GM12878 (cell line): ENCODE measurements around the gene GLG1. TPM values are rescaled to one million over a fixed set of nuclear protein-coding genes. Genes with fewer than 3 reads are reported as not detected.

ENCODE experiments used
- ATAC-seq: fragments of 200-7000 bp; cut with Tn5 transposase; 3 replicates; pipeline ENCODE4 v1.9.1; 2020; ENCODE audit warnings: mild to moderate bottlenecking, moderate library complexity
- BruUV-seq: library from RNA; stranded (reverse); fragments of 400-500 nt; replicated peaks from 2 replicates; lab custom pipeline; 2021; lab: Mats Ljungman, UMichigan
- CTCF ChIA-PET: fragments of 300-600 bp; sonication (Branson Sonifier 250); formaldehyde crosslinking; extraction: SDS; loops from one replicate; lab custom pipeline; 2021; ENCODE audit warnings: inconsistent platforms; lab: Yijun Ruan, JAX
- POLR2A ChIA-PET: fragments of 350-600 bp; formaldehyde crosslinking; extraction: SDS; loops from one replicate; lab custom pipeline; 2021; ENCODE audit warnings: inconsistent platforms; lab: Charles Lee
- RAD21 ChIA-PET: fragments of 300-600 bp; sonication (Branson Sonifier 250); formaldehyde crosslinking; loops from one replicate; lab custom pipeline; 2023; ENCODE audit warnings: antibody characterized with exemption; ENCODE audit not compliant: unreplicated experiment; lab: Charles Lee
- SMC1A ChIA-PET: fragments of 300-600 bp; sonication (Branson Sonifier 250); formaldehyde crosslinking; loops from one replicate; lab custom pipeline; 2023; ENCODE audit not compliant: unreplicated experiment, uncharacterized antibody; lab: Charles Lee
- DNase-seq: peaks from one replicate; pipeline ENCODE4 v3.0.0-alpha.2; 2011; ENCODE audit warnings: low read depth, low spot score
- FAIRE-seq: peaks from 3 replicates; lab custom pipeline; 2011; peaks lifted over from hg19 to GRCh38; lab: Jason Lieb, UNC
- H2AFZ ChIP-seq: 2 replicates; pipeline ENCODE4 v1.6.0; 2011; ENCODE audit warnings: low read depth, low read length, control low read depth; ENCODE audit not compliant: control insufficient read depth
- H3K27ac ChIP-seq: 2 replicates; pipeline ENCODE4 v1.5.1; 2011; ENCODE audit warnings: control low read depth; ENCODE audit not compliant: control insufficient read depth, insufficient read depth
- H3K27me3 ChIP-seq, 2 experiments: replicated peaks in 1 of 2; 2 replicates each; pipeline versions ENCODE4 v1.6.0 to v1.6.1; 2011; ENCODE audit warnings: low read length in 1 of 2; ENCODE audit not compliant: control insufficient read depth in 2 of 2, insufficient read depth in 2 of 2
- H3K36me3 ChIP-seq, 2 experiments: 2 replicates each; pipeline ENCODE4 v1.5.1; 2011; ENCODE audit warnings: low read length in 1 of 2; ENCODE audit not compliant: control insufficient read depth in 2 of 2, insufficient read depth in 2 of 2
- H3K4me1 ChIP-seq: 2 replicates; pipeline ENCODE4 v1.6.1; 2011; ENCODE audit warnings: mild to moderate bottlenecking, low read length, moderate library complexity, mixed read lengths; ENCODE audit not compliant: control insufficient read depth, insufficient read depth
- H3K4me2 ChIP-seq: 2 replicates; pipeline ENCODE4 v1.6.0; 2011; ENCODE audit warnings: control low read depth; ENCODE audit not compliant: control insufficient read depth, insufficient read depth
- H3K4me3 ChIP-seq: fragments of 200-600 bp; sonication (generic); 2 replicates; pipeline ENCODE4 v1.5.1; 2016
- H3K79me2 ChIP-seq: 2 replicates; pipeline ENCODE4 v1.6.0; 2011; ENCODE audit warnings: low read length; ENCODE audit not compliant: control insufficient read depth, insufficient read depth
- H3K9ac ChIP-seq: 2 replicates; pipeline ENCODE4 v1.8.0; 2011; ENCODE audit warnings: low read length, control low read depth, mixed read lengths; ENCODE audit not compliant: control insufficient read depth, insufficient read depth
- H3K9me3 ChIP-seq: replicated peaks from 3 replicates; pipeline ENCODE4 v1.5.1; 2011; ENCODE audit warnings: mild to moderate bottlenecking, low read length; ENCODE audit not compliant: control insufficient read depth, insufficient read depth
- H4K20me1 ChIP-seq: 2 replicates; pipeline ENCODE4 v1.6.0; 2011; ENCODE audit not compliant: control insufficient read depth, insufficient read depth
- EP300 ChIP-seq, 2 experiments: fragments of 150-350 bp in 1 of 2; IDR thresholded peaks; 2 replicates each; pipeline ENCODE4 v1.6.1; 2011 to 2012; ENCODE audit warnings: low read depth in 2 of 2, low read length in 2 of 2, borderline replicate concordance in 1 of 2, improper control_type of control experiment in 1 of 2, inconsistent platforms in 1 of 2; ENCODE audit not compliant: control insufficient read depth in 1 of 2
- HDAC2 ChIP-seq: fragments of 200-600 bp; sonication (generic); IDR thresholded peaks from 2 replicates; pipeline ENCODE4 v1.6.1; 2017
- MTA3 ChIP-seq: IDR thresholded peaks from 2 replicates; pipeline ENCODE4 v1.6.1; 2012; ENCODE audit warnings: low read length, inconsistent platforms, borderline replicate concordance
- PAX5 ChIP-seq: IDR thresholded peaks from 2 replicates; pipeline ENCODE4 v1.6.1; 2011; ENCODE audit warnings: low read depth, low read length, borderline replicate concordance
- SUZ12 ChIP-seq: fragments of 200-600 bp; sonication (generic); IDR thresholded peaks from one replicate; pipeline ENCODE4 v1.6.1; 2018; ENCODE audit warnings: antibody characterized with exemption, mild to moderate bottlenecking; ENCODE audit not compliant: unreplicated experiment
- WGBS: methylation state at CpG from one replicate; pipeline ENCODE4 v1.1.6; 2016; ENCODE audit warnings: low lambda C conversion rate; ENCODE audit not compliant: insufficient replicate concordance, insufficient coverage; ENCODE audit errors: missing lambda C conversion rate; 5-methylcytosine and 5-hydroxymethylcytosine counted together
- in situ Hi-C: fragments of 300-500 bp; cut with MboI; formaldehyde crosslinking; loops from 9 replicates; pipeline ENCODE4 v1.14.3; 2018; ENCODE audit warnings: mixed read lengths
- intact Hi-C: fragments of 100-400 bp; cut with micrococcal nuclease; formaldehyde crosslinking; loops from one replicate; pipeline ENCODE4 v1.14.2; 2022; ENCODE audit not compliant: unreplicated experiment
- polyA plus RNA-seq, 11 experiments: library from polyadenylated mRNA; depleted of rRNA in 4 of 11; unstranded in 6 of 11; stranded (reverse) in 5 of 11; fragments of >200 nt; fragmentation: Nextera tagmentation in 4 of 11; fragmentation: Illumina TruSeq in 1 of 11; extraction: Ambion mirVana in 4 of 11; extraction: Trizol in 1 of 11; gene quantifications; 1 replicate in 1 of 11; 2 replicates in 10 of 11; pipeline versions ENCODE4 v1.2.1 to v1.2.3, GENCODE V29; 2011 to 2016; ENCODE audit warnings: inconsistent platforms in 2 of 11, missing spikeins in 2 of 11, low read depth in 1 of 11
- total RNA-seq, 4 experiments: library from RNA; depleted of rRNA in 3 of 4; stranded (reverse); fragments of >200 nt in 3 of 4; fragmentation: Illumina TruSeq in 1 of 4; extraction: Trizol in 1 of 4; gene quantifications; 2 replicates each; pipeline versions ENCODE4 v1.2.1 to v1.2.3, GENCODE V29; 2013 to 2021
- TF ChIP-seq, protein P1 (sequence below): fragments of 450-650 bp; IDR thresholded peaks from 2 replicates; pipeline ENCODE4 v1.6.1; 2017; ENCODE audit warnings: borderline replicate concordance

GLG1 gene
- total and polyA plus RNA-seq, 10 of the 15 experiments (the other 5 are each of a cell fraction or from before 2014, with no cell fraction given) = 7.6 to 49.4 (median 28.2) TPM

DNA sequence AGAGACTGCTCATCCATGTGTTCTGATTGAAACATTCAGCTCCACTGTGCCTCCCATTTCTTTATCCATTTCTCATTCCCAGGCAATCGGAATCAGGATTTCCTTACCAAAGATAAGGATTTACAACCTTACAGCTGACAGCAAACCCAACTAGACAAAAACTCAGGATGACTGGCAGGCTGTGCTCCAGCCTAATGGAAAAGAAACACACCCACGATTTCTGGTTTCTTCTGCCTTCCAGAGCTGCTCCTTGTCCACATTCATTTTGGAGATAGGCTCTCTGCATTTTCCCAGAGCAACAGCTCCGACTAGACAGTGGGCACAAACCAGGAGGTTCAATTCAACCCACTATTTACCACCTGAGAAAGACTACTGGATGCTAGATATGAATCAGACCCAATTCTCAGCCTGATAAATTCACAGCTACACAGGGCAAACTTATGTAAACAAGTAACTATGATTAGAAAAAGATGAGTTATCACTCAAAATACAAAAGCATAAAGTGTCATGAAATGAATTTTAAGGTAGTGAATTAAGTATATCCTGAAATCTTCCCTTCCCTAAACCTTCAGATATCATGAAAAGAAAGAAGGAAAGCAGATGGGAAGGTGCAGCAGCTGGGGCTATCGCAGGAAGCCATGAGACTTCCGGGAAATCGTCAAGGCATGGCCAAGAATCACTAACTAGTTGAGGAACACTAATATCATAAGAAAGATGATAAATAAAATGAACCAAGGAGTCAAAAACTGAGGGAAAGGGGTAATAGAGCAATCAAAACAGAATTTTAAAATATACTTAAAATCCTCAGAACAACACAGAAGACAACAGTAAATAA, 140.8 kb downstream of the GLG1 start:
- Histone ChIP-seq H2AFZ (no peak overlapping the region), H3K9ac (no peak overlapping the region), H3K4me1 (peaks cover 19% of the 10 kb centered on the region), H3K4me2 (no peak overlapping the region), H3K27ac (no peak overlapping the region), H3K36me3 (peaks cover 10 to 50% of the 10 kb centered on the region in 2 experiments; a peak in 3 of 4 replicates), H4K20me1 (no peaks in the 10 kb centered on the region; the same call in 1 of the 2 replicates), H3K9me3 (no peaks in the 10 kb centered on the region), H3K79me2 (no peaks in the 10 kb centered on the region), H3K27me3 (no peaks in the 10 kb centered on the region), H3K4me3 (no peak overlapping the region)
- ATAC-seq (no peak), FAIRE-seq (no peak), DNase-seq (no peak)
- no TSS peak for BruUV-seq
- intact Hi-C loops = no loop called here
- RAD21 ChIA-PET = interaction anchor here (1.0 kb wide), 1 partner anchor 8 kb away, joined by 3 read pairs; no protein-coding TSS in a partner anchor
- in situ Hi-C loops = no loop called here
- CTCF ChIA-PET = interaction anchor here (1.1 kb wide), 1 partner anchor 185 kb away, joined by 3 read pairs; no protein-coding TSS in a partner anchor
- TF ChIP-seq, protein P1, sequence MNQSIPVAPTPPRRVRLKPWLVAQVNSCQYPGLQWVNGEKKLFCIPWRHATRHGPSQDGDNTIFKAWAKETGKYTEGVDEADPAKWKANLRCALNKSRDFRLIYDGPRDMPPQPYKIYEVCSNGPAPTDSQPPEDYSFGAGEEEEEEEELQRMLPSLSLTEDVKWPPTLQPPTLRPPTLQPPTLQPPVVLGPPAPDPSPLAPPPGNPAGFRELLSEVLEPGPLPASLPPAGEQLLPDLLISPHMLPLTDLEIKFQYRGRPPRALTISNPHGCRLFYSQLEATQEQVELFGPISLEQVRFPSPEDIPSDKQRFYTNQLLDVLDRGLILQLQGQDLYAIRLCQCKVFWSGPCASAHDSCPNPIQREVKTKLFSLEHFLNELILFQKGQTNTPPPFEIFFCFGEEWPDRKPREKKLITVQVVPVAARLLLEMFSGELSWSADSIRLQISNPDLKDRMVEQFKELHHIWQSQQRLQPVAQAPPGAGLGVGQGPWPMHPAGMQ = no peak
- TF ChIP-seq HDAC2 (no peak), SUZ12 (no peak), EP300 (IDR thresholded peaks at IDR 0.05; ENCODE audit: borderline replicate concordance in 1 of 2, control insufficient read depth in 1 of 2, low read depth in 2 of 2, low read length in 2 of 2) (no peak), MTA3 (no peak), PAX5 (no peak)
- 19% methylated on average over 5 of the region's 6 CpGs for WGBS
- POLR2A ChIA-PET = interaction anchor here (0.6 kb wide), 2 partner anchors 92 to 1194 kb away, joined by 3 to 4 read pairs; no protein-coding TSS in a partner anchor
- SMC1A ChIA-PET = interaction anchor here (0.8 to 1.3 kb wide), 3 partner anchors 9 to 156 kb away, joined by 3 to 4 read pairs (median 4); no protein-coding TSS in a partner anchor
